Thyroid gland (tissue), 4 donors: ENCODE data around the gene KLHL18.
"Not testable (repeated sequence)": the region's sequence is repeated elsewhere in the genome, so short reads cannot be mapped to it uniquely, and the experiment has no call there.

Source experiments
- POLR2A ChIP-seq, 2 donors: fragments of 450-650 bp; IDR thresholded peaks; one replicate each; pipeline ENCODE4 v1.6.1; 2017; ENCODE audit warnings: antibody characterized with exemption in 2 of 2, mild to moderate bottlenecking in 2 of 2, moderate library complexity in 1 of 2
- TF ChIP-seq, protein P1 (sequence below), 6 experiments: fragments of 200-600 bp in 3 of 6; fragments of 450-650 bp in 3 of 6; sonication (generic) in 3 of 6; IDR thresholded peaks; one replicate each; pipeline ENCODE4 v1.5.1; 2016 to 2019; ENCODE audit warnings: antibody characterized with exemption in 6 of 6, mild to moderate bottlenecking in 2 of 6, inconsistent platforms in 1 of 6, moderate library complexity in 1 of 6

DNA sequence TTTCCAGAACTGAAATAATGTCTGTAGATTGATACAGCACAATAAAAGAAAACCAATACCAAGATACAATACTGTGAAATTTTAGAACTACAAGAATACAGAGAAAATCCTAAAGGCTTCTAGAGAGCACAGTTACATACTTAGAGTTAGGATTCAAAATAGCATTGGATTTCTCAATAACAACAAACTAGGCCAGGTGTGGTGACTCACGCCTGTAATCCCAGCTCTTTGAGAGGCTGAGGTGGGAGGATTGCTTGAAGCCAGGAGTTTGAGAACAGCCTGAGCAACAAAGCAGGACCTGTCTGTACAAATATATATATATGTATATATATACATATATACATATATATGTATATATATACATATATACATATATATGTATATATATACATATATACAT lies 33.4 kb downstream of the KLHL18 start:
- TF ChIP-seq, protein P1, sequence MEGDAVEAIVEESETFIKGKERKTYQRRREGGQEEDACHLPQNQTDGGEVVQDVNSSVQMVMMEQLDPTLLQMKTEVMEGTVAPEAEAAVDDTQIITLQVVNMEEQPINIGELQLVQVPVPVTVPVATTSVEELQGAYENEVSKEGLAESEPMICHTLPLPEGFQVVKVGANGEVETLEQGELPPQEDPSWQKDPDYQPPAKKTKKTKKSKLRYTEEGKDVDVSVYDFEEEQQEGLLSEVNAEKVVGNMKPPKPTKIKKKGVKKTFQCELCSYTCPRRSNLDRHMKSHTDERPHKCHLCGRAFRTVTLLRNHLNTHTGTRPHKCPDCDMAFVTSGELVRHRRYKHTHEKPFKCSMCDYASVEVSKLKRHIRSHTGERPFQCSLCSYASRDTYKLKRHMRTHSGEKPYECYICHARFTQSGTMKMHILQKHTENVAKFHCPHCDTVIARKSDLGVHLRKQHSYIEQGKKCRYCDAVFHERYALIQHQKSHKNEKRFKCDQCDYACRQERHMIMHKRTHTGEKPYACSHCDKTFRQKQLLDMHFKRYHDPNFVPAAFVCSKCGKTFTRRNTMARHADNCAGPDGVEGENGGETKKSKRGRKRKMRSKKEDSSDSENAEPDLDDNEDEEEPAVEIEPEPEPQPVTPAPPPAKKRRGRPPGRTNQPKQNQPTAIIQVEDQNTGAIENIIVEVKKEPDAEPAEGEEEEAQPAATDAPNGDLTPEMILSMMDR (IDR thresholded peaks at IDR 0.05), result not testable (repeated sequence)
- not testable (repeated sequence) for TF ChIP-seq POLR2A (IDR thresholded peaks at IDR 0.05)
